ENCODE data around the gene PRB3.

PRB3 gene

GRCh38 chr12:11242656-11243055 is 26.9 kb downstream of the PRB3 start:
- no peak overlapping the region for H3K4me3 ChIP-seq (ENCODE audit: low read depth, low read length)
- no peak for DNase-seq
- no peaks in the 10 kb centered on the region; the same call in 1 of the 2 replicates for H3K27me3 ChIP-seq
- no peaks in the 10 kb centered on the region for H3K4me1 ChIP-seq
- H3K36me3 ChIP-seq, result no peaks in the 10 kb centered on the region
- no peaks in the 10 kb centered on the region for H3K9me3 ChIP-seq
- TF ChIP-seq CTCF (IDR thresholded peaks at IDR 0.05; ENCODE audit: low read depth, low read length), result no peak

GRCh38 chr12:11240348-11240930 is 29.1 kb downstream of the PRB3 start:
- H3K36me3 ChIP-seq, result no peaks in the 10 kb centered on the region
- no peak overlapping the region for H3K4me3 ChIP-seq (ENCODE audit: low read depth, low read length)
- no peaks in the 10 kb centered on the region; the same call in 1 of the 2 replicates for H3K27me3 ChIP-seq
- H3K9me3 ChIP-seq, result no peaks in the 10 kb centered on the region
- TF ChIP-seq CTCF (IDR thresholded peaks at IDR 0.05; ENCODE audit: low read depth, low read length), result no peak
- H3K4me1 ChIP-seq, result no peaks in the 10 kb centered on the region
- no peak for DNase-seq

- no peak for DNase-seq
- no peaks in the 10 kb centered on the region for H3K4me1 ChIP-seq
- no peak for TF ChIP-seq CTCF (IDR thresholded peaks at IDR 0.05; ENCODE audit: low read depth, low read length)
- H3K9me3 ChIP-seq, result no peaks in the 10 kb centered on the region
- no peaks in the 10 kb centered on the region; the same call in 1 of the 2 replicates for H3K27me3 ChIP-seq
- no peaks in the 10 kb centered on the region for H3K36me3 ChIP-seq
- H3K4me3 ChIP-seq (ENCODE audit: low read depth, low read length), result no peak overlapping the region
Measured at GRCh38 chr12:11238275-11238674, 31.2 kb downstream of the PRB3 start.

GRCh38 chr12:11233532-11233931 is 36.0 kb downstream of the PRB3 start:
- no peak for DNase-seq
- peaks cover under 1% of the 10 kb centered on the region for H3K27me3 ChIP-seq
- no peaks in the 10 kb centered on the region for H3K36me3 ChIP-seq
- no peak overlapping the region for H3K4me3 ChIP-seq (ENCODE audit: low read depth, low read length)
- H3K9me3 ChIP-seq, result no peaks in the 10 kb centered on the region
- no peak for TF ChIP-seq CTCF (IDR thresholded peaks at IDR 0.05; ENCODE audit: low read depth, low read length)
- H3K4me1 ChIP-seq, result no peaks in the 10 kb centered on the region

GRCh38 chr12:11228296-11228879 is 41.1 kb downstream of the PRB3 start:
- Histone ChIP-seq H3K27me3 (peaks cover 12% of the 10 kb centered on the region), H3K36me3 (no peaks in the 10 kb centered on the region), H3K4me1 (no peaks in the 10 kb centered on the region), H3K4me3 (ENCODE audit: low read depth, low read length) (no peak overlapping the region), H3K9me3 (no peaks in the 10 kb centered on the region)
- peak; percentile 78 for TF ChIP-seq CTCF (IDR thresholded peaks at IDR 0.05; ENCODE audit: low read depth, low read length)
- peak; percentile 48 for DNase-seq

GRCh38 chr12:11227373-11227772 is 42.1 kb downstream of the PRB3 start:
- no peak for TF ChIP-seq CTCF (IDR thresholded peaks at IDR 0.05; ENCODE audit: low read depth, low read length)
- H3K4me3 ChIP-seq (ENCODE audit: low read depth, low read length), result no peak overlapping the region

More at GRCh38 chr12:11227373-11227772, 42.1 kb downstream of the PRB3 start:
- H3K9me3 ChIP-seq, result no peaks in the 10 kb centered on the region
- no peaks in the 10 kb centered on the region for H3K4me1 ChIP-seq
- peaks cover 12% of the 10 kb centered on the region for H3K27me3 ChIP-seq
- no peak for DNase-seq
- no peaks in the 10 kb centered on the region for H3K36me3 ChIP-seq
